NCI-H748 (cell line): ENCODE results near the gene SIPA1L3.

Experiments
- DNase-seq: peaks from one replicate; lab custom pipeline; 2025; ENCODE audit not compliant: unreplicated experiment; lab: John Stamatoyannopoulos, UW

Gene SIPA1L3

GRCh38 chr19:38175422-38175821, 268.4 kb downstream of the SIPA1L3 start:
- DNase-seq = no peak

DNA sequence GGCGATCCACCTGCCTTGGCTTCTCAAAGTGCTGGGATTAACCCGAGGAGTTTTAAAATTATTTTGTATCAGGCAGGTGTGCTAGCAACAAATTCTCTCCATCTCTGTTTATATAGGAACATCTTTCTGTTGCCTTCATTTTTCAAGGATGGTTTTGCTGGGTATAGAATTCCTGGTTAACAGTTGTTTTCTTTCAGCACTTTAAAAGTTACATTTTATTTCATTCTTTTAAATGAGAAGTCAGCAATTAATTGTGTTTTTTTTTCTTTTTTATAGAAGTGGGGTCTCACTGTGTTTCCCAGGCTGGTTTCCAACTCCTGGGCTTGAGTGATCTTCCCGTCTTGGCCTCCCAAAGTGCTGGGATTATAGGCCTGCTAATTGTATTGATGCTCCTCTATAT, 273.1 kb downstream of the SIPA1L3 start:
- DNase-seq = no peak

- DNase-seq = no peak
Measured at GRCh38 chr19:38182536-38183210, 275.7 kb downstream of the SIPA1L3 start.

DNA sequence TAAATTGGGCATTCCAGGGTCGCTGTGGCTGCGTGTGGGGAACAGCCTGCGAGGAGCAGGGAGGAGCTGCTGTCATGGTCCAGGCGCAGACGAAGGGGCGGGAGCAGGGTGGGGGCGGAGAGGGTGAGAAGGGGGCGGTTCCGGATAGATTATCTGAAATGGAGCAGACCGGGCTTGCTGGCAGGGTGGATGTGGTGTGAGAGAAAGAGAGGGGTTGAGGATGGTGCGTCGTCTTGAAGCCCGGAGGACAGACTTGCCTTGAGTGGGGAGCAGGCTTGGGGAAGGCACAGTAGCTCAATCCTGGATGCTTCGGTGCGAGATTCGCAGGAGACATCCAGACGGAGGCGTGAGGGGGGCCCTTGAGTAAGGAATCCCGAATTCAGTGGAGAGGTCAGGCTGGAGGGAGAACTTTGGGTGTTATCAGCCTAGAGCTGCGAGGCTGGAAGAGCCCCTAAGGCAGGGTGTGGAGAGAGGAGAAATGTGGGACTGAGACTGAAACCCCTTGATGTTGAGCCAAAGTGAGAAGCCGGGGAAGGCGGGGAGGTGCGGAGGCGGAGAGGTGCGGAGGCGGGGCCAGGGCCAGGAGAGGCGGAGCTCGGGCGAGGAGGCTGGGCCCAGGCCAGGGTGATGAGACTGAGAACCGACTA, 276.4 kb downstream of the SIPA1L3 start:
- no peak for DNase-seq

DNA sequence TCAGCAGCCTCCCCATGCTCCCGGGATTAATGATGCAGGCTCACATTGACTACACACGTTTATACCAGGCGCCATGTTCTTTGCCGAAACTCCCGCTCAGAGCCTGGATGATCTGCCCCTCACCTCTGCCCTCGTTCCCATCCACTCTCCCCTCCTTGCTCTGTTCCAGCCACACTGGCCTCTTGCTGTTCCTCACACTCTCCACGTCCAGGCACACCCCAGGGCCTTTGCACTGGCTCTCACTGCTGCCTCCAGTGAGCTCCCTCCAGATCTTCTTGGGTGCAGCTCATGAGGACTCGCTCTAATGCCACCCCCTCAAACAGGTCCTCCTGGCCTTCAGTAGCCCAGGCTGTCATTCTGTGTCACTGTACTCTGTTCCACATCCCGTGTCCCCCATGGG, 277.8 kb downstream of the SIPA1L3 start:
- no peak for DNase-seq

DNA sequence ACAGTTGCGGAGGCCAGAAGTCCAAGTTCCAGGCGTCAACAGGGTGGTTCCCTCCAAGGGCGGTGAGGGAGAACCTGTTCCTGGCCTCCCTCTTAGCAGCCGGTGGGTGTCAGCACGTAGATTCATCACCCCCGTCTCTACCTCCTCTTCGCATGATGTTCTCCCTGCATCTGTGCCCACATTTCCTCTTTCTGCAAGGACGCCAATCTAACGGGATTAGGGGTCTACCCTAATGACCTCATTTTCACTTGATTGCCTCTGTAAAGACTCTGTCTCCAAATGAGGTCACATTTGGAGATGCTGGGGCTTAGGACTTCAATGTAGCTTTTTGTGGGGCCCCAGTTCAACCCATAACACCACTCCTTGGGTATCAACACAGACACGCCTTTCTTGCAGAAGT, 278.6 kb downstream of the SIPA1L3 start:
- DNase-seq = no peak

- no peak for DNase-seq
Measured at GRCh38 chr19:38190061-38190460, 283.1 kb downstream of the SIPA1L3 start.

DNA sequence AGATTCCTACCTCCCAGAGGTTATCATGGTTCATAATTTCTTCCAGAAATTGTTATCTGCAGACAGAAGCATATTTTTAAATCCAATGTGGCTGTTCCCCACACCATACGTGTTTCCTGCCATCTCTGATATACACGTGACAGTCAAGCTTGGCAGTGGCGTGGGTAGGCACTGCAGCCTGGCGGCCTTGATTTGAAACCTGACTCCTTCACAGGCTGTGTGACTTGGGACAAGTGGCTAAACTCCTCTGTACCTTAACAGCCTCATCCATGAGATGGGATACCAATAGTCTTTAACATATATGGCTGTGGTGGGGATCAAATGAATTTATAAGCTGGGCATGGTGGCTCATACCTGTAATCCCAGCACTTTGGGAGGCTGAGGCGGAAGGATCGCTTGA, 283.8 kb downstream of the SIPA1L3 start:
- DNase-seq = no peak

DNA sequence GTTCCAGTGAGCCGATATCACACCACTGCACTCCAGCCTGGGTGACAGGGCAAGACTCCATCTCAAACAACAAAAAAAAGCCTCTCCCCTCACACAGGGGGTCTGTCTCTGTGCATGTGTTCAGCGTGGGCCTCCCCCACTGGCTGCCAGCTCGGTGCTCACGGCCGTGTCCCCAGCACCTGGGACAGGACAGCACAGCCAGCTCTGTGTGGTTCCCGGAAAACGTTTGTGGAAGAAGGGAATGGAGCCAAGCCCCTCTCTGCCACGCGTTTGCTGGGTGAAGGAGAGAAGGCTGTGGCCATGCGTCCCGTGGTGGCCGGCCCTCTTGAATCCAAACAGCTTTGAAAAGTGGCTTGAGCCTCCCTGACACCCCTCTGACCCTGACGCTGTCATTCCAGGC, 284.7 kb downstream of the SIPA1L3 start:
- DNase-seq = no peak

DNA sequence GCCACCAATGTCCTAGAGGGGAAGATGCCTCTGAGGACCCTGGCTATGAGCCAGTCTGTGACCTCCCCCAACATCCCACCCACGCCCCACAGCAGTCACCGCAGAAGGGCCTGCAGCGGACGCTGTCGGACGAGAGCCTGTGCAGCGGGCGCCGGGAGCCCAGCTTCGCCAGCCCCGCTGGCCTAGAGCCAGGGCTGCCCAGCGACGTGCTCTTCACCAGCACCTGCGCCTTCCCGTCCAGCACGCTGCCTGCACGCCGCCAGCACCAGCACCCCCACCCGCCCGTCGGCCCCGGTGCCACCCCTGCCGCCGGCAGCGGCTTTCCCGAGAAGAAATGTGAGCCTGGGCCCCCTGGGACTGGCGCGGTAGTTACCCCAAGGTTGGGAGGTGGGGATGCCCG, 286.4 kb downstream of the SIPA1L3 start:
- DNase-seq = no peak

DNA sequence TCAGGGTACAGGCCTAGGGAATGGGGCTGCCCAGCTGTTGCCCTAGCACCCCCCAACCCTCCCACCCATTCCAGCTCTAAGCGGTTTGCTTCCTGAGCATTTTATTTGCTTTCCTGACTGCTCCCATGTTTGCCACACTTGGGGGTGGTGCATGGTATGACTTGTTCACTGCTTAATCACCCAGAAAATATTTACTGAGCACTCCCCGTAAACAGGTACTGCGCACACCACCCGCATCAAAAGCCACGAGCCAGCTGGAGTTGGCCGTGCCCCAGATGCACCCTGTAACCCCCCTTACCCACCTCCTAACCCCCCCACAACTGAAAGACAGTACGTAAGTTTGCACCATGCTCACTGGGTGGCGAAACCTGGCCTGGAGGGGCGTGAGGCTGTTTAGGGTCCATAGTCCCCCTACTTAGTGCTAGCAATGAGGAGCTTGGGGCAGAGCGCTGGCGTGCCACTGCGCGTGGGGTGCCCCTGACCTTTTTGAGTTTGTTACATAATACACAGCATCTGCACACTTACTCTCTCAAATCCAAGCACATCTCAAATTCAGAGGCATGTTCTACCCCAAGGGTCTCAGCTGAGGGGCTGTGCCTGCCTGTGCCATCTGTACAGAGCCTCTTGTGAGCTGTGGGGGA, 287.2 kb downstream of the SIPA1L3 start:
- no peak for DNase-seq

- no peak for DNase-seq
Measured at GRCh38 chr19:38195237-38195636, 288.2 kb downstream of the SIPA1L3 start.

- no peak for DNase-seq
Measured at GRCh38 chr19:38196245-38196837, 289.3 kb downstream of the SIPA1L3 start.

GRCh38 chr19:38196948-38197656, 290.1 kb downstream of the SIPA1L3 start:
- no peak for DNase-seq

GRCh38 chr19:38197937-38198704, 291.1 kb downstream of the SIPA1L3 start:
- no peak for DNase-seq

DNA sequence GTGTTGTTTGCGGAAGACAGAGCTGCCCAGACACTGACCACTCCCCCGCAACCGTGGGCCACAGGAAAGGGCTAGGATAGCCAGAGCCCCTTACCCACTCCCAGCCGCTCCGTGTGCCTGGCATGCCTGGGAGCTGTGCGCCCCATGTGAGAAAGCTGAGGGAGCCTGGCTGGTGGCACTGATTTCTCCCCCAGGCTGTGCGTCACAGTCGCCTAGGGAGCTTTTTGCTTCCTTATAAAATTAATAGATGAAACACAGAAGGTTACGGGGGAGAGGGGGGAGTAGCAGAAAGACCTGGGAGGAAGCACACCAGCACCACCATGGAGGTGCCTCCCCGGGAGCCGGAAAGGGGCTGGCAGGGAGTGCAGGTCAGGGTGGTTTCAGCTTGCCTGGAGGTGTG, 292.3 kb downstream of the SIPA1L3 start:
- no peak for DNase-seq

- DNase-seq = no peak
Measured at GRCh38 chr19:38201731-38202130, 294.7 kb downstream of the SIPA1L3 start.

DNA sequence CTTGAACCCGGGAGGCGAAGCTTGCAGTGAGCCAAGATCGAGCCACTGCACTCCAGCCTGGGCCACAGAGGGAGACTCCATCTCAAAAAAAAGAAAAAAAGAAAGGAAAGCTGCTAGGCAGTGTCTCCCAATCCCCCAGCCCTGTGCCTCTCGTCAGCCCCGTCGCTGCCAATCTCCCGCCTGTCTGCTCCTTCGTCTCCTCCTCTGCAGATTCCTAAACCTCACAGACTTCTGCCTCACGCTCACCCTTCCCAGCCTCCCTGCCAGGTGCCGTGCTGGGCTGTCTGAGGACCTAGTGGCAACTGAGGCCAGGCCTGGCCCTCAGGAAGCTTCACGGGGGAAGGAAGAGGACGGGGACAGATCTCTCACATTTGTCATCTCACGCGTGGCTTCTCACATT, 295.5 kb downstream of the SIPA1L3 start:
- no peak for DNase-seq

DNA sequence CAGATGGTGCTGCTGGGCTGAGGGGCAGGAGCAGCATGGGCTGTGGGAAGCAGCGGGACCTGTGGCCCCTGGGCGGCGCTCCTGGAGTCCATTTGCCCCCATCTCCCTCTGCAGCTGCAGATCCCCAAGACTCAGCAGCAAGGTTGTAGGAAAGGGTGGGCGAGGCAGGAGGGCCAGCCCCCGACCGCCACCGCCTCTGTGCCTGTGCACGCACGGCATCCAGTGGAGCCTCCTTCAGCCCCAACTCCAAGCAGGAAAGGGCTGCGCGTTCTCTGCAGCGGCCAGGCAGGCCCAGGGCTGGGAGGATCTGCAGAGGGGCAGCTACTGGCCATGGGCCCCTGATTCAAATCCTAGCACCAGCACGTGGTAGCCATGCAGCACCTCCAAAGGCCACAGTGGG, 296.2 kb downstream of the SIPA1L3 start:
- DNase-seq = peak; percentile 85

GRCh38 chr19:38204096-38204495, 297.1 kb downstream of the SIPA1L3 start:
- peak; percentile 98 for DNase-seq

- peak; percentile 93 for DNase-seq
Measured at GRCh38 chr19:38204728-38205127, 297.7 kb downstream of the SIPA1L3 start.
